ENCODE results near the gene SCRN2. TPM values are rescaled to one million over a fixed set of nuclear protein-coding genes. Genes with fewer than 3 reads are reported as not detected.
A peak's percentile ranks its signal among the peaks of the same experiment; 100 is the strongest.

SCRN2 gene
- total and polyA plus RNA-seq, 2 of the 8 experiments (the other 6 are each of a cell fraction or from before 2014, with no cell fraction given), result 24.4 to 42.3 TPM

DNA sequence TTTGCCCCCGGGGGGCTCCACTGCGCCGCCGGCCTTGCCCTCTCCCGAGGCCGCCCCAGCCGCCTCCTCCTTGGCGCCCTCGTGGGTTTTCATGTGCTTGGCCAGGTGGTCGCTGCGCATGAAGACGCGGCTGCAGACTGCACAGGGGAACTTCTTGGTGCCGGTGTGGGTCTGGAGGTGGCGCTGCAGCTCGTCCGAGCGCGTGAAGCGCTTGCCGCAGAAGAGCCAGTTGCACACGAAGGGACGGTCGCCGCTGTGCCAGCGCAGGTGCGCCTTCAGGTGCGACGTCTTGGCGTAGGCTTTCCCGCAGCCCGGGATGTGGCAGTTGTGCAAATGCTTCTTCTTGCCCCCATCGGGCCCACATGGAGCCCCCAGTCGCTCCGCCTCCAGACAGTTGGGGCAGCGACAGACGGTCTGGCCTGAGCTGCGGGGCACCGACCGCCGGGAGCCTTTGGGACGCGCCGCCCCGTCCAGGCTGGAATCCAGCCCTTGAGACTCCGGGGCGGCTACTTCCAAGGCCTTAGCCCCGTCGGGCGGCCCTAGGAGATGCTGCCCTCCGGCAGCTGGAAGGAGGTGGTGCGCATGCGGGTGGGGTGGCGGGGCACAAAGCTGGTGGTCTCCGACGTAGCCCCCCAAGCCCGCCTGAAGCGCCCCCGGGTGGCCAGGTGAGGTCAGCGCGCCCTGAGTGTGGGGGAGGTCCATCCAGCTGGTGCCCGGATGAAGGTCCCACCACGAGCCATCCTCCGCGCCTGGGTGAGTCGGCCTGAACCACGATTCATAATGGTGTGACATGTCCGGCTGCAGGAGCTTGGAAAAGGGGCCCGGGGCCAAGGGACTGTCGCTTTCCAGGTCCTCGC, 6.5 kb upstream of the SCRN2 start (continued):
- TF ChIP-seq MAX (IDR thresholded peaks at IDR 0.05), result peak; percentile 95
- TF ChIP-seq JUND (IDR thresholded peaks at IDR 0.05; ENCODE audit: low read length), result no peak
- no peak for TF ChIP-seq PHF8 (conservative IDR thresholded peaks at IDR 0.05; ENCODE audit: low read depth, low read length)
- TF ChIP-seq SP1 (IDR thresholded peaks at IDR 0.05; ENCODE audit: low read depth, low read length), result no peak
- TF ChIP-seq SP4 (IDR thresholded peaks at IDR 0.05; ENCODE audit: low read length), result no peak
- TF ChIP-seq ASH2L (IDR thresholded peaks at IDR 0.05; ENCODE audit: low read length), result no peak
- TF ChIP-seq FOSL1 (IDR thresholded peaks at IDR 0.05; ENCODE audit: insufficient read depth, low read depth, low read length), result no peak
- no peak for TF ChIP-seq CBX5 (IDR thresholded peaks at IDR 0.05; ENCODE audit: low read depth, low read length)
- no peak for TF ChIP-seq RNF2 (IDR thresholded peaks at IDR 0.05; ENCODE audit: borderline replicate concordance, low read depth, low read length, missing control alignments, poor library complexity, severe bottlenecking)
- no peak for TF ChIP-seq RXRA (IDR thresholded peaks at IDR 0.05; ENCODE audit: insufficient read depth, low read depth, low read length)
- TF ChIP-seq CTBP2 (IDR thresholded peaks at IDR 0.05; ENCODE audit: borderline replicate concordance, insufficient read depth, insufficient read length, low read length), result no peak
- no peak for TF ChIP-seq TEAD4 (IDR thresholded peaks at IDR 0.05; ENCODE audit: low read depth, low read length)
- TF ChIP-seq KDM5A (IDR thresholded peaks at IDR 0.05; ENCODE audit: low read length), result no peak
- TF ChIP-seq GABPA (IDR thresholded peaks at IDR 0.05; ENCODE audit: borderline replicate concordance, insufficient read depth, low read length), result no peak; the same call in 1 of the 2 replicates
- no peak for TF ChIP-seq JUN (IDR thresholded peaks at IDR 0.05; ENCODE audit: low read depth, low read length)
- no peak for TF ChIP-seq EZH2 (IDR thresholded peaks at IDR 0.05; ENCODE audit: low read depth, low read length, severe bottlenecking)
- no peak for TF ChIP-seq CHD1 (IDR thresholded peaks at IDR 0.05; ENCODE audit: low read depth, low read length)
- no peak for TF ChIP-seq EGR1 (IDR thresholded peaks at IDR 0.05; ENCODE audit: borderline replicate concordance, low read depth, low read length)
- no peak for TF ChIP-seq MAFK (IDR thresholded peaks at IDR 0.05; ENCODE audit: low read depth, low read length)
- no peak for TF ChIP-seq SIX5 (IDR thresholded peaks at IDR 0.05; ENCODE audit: low read depth, low read length)
- TF ChIP-seq CBX8 (IDR thresholded peaks at IDR 0.05; ENCODE audit: borderline replicate concordance, low read depth, low read length), result no peak
- TF ChIP-seq NANOG (IDR thresholded peaks at IDR 0.05; ENCODE audit: insufficient read depth, low read depth, low read length, poor library complexity, severe bottlenecking), result no peak
- TF ChIP-seq KDM4A (IDR thresholded peaks at IDR 0.05; ENCODE audit: low read depth, low read length, severe bottlenecking), result peak; percentile 88
- TF ChIP-seq POLR2A (IDR thresholded peaks at IDR 0.05; ENCODE audit: control extremely low read depth in 1 of 2, low read depth in 2 of 2, low read length in 2 of 2), result no peak

Data from H1 (cell line).